GM19239 (cell line): ENCODE measurements around the gene CNIH1.
"Not testable (repeated sequence)": the region's sequence is repeated elsewhere in the genome, so short reads cannot be mapped to it uniquely, and the experiment has no call there.

Experiments
- DNase-seq: peaks from one replicate; pipeline ENCODE4 v3.0.0; 2011; ENCODE audit warnings: low spot score; ENCODE audit not compliant: insufficient read length
- FAIRE-seq: peaks from 2 replicates; lab custom pipeline; 2011; peaks lifted over from hg19 to GRCh38; lab: Jason Lieb, UNC

Gene CNIH1

GRCh38 chr14:54471641-54472040 lies 30.5 kb upstream of the CNIH1 start:
- no peak for FAIRE-seq
- DNase-seq = no peak

- DNase-seq = no peak
- FAIRE-seq = no peak
Observed at GRCh38 chr14:54470701-54471100, 29.5 kb upstream of the CNIH1 start.

- DNase-seq = no peak
- FAIRE-seq = no peak
Observed at GRCh38 chr14:54467280-54467679, 26.1 kb upstream of the CNIH1 start.

- no peak for FAIRE-seq
- no peak for DNase-seq
Observed at GRCh38 chr14:54465654-54466053, 24.5 kb upstream of the CNIH1 start.

- no peak for FAIRE-seq
Observed at GRCh38 chr14:54462048-54462447, 20.9 kb upstream of the CNIH1 start.

GRCh38 chr14:54459106-54459505 lies 17.9 kb upstream of the CNIH1 start:
- DNase-seq (no peak), FAIRE-seq (no peak)

More at GRCh38 chr14:54462048-54462447, 20.9 kb upstream of the CNIH1 start:
- no peak for DNase-seq

- FAIRE-seq, DNase-seq: not testable (repeated sequence)
Observed at GRCh38 chr14:54458536-54458935, 17.4 kb upstream of the CNIH1 start.

- FAIRE-seq (no peak), DNase-seq (no peak)
Observed at GRCh38 chr14:54457609-54457996, 16.4 kb upstream of the CNIH1 start.

GRCh38 chr14:54456820-54457608 lies 15.8 kb upstream of the CNIH1 start:
- not testable (repeated sequence) for DNase-seq

GRCh38 chr14:54455363-54455762 lies 14.2 kb upstream of the CNIH1 start:
- DNase-seq = no peak
- no peak for FAIRE-seq

More at GRCh38 chr14:54456820-54457608, 15.8 kb upstream of the CNIH1 start:
- not testable (repeated sequence) for FAIRE-seq

- DNase-seq, FAIRE-seq: not testable (repeated sequence)
Observed at GRCh38 chr14:54453990-54454389, 12.8 kb upstream of the CNIH1 start.

- FAIRE-seq (no peak), DNase-seq (no peak)
Observed at GRCh38 chr14:54453252-54453651, 12.1 kb upstream of the CNIH1 start.

- FAIRE-seq (no peak), DNase-seq (no peak)
Observed at GRCh38 chr14:54451961-54452360, 10.8 kb upstream of the CNIH1 start.

GRCh38 chr14:54451121-54451601 lies 10.0 kb upstream of the CNIH1 start:
- FAIRE-seq (no peak), DNase-seq (no peak)

GRCh38 chr14:54450535-54450934 lies 9.4 kb upstream of the CNIH1 start:
- peak; percentile 87 for FAIRE-seq
- DNase-seq = no peak

- DNase-seq (no peak), FAIRE-seq (no peak)
Observed at GRCh38 chr14:54447231-54447692, 6.1 kb upstream of the CNIH1 start.

- DNase-seq (no peak), FAIRE-seq (no peak)
Observed at GRCh38 chr14:54446161-54446693, 5.1 kb upstream of the CNIH1 start.

- DNase-seq (no peak), FAIRE-seq (no peak)
Observed at GRCh38 chr14:54444681-54445080, 3.5 kb upstream of the CNIH1 start.

- DNase-seq = no peak
- no peak for FAIRE-seq
Observed at GRCh38 chr14:54443981-54444380, 2.8 kb upstream of the CNIH1 start.

- DNase-seq, FAIRE-seq: not testable (repeated sequence)
Observed at GRCh38 chr14:54442961-54443360, 1.8 kb upstream of the CNIH1 start.

- FAIRE-seq (no peak), DNase-seq (no peak)
Observed at GRCh38 chr14:54440476-54440872, 700 bp downstream of the CNIH1 start.
